Lung (tissue), 12 donors: ENCODE data around the gene ABHD17C. TPM values are rescaled to one million over a fixed set of nuclear protein-coding genes. Genes with fewer than 3 reads are reported as not detected.

Source experiments
- ATAC-seq: fragments of 200-7000 bp; cut with Tn5 transposase; one replicate; pipeline ENCODE4 v1.9.1; 2020; ENCODE audit warnings: moderate number of reproducible peaks; ENCODE audit not compliant: insufficient read depth, low FRiP score
- DNase-seq, 3 donors: peaks; one replicate each; pipeline ENCODE4 v3.0.0-alpha.2; 2013 to 2017
- H3K27ac ChIP-seq, 2 donors: one replicate each; pipeline ENCODE4 v1.5.1; 2013; ENCODE audit warnings: mild to moderate bottlenecking in 2 of 2, moderate library complexity in 2 of 2, control low read depth in 1 of 2, inconsistent platforms in 1 of 2, low read depth in 1 of 2, low read length in 1 of 2
- H3K27me3 ChIP-seq, 3 donors: one replicate each; pipeline ENCODE4 v1.5.1; 2013; ENCODE audit warnings: low read length in 2 of 3; ENCODE audit not compliant: control insufficient read depth in 3 of 3, insufficient read depth in 3 of 3
- H3K36me3 ChIP-seq, 4 donors: one replicate each; pipeline ENCODE4 v1.5.1; 2013; ENCODE audit warnings: low read length in 4 of 4, mild to moderate bottlenecking in 1 of 4, moderate library complexity in 1 of 4; ENCODE audit not compliant: control insufficient read depth in 4 of 4, insufficient read depth in 4 of 4
- H3K4me1 ChIP-seq, 5 donors: one replicate each; pipeline ENCODE4 v1.5.1; 2013; ENCODE audit warnings: low read length in 5 of 5, mild to moderate bottlenecking in 2 of 5, moderate library complexity in 1 of 5; ENCODE audit not compliant: control insufficient read depth in 5 of 5, insufficient read depth in 5 of 5
- H3K4me3 ChIP-seq: one replicate; pipeline ENCODE4 v1.5.1; 2013; ENCODE audit warnings: mild to moderate bottlenecking, control low read depth, moderate library complexity
- H3K9ac ChIP-seq, 2 donors: one replicate each; pipeline ENCODE4 v1.5.1; 2013; ENCODE audit warnings: low read length in 2 of 2, control low read depth in 1 of 2; ENCODE audit not compliant: insufficient read depth in 1 of 2
- H3K9me3 ChIP-seq, 4 donors: one replicate each; pipeline ENCODE4 v1.5.1; 2013; ENCODE audit warnings: low read length in 3 of 4, mild to moderate bottlenecking in 1 of 4, moderate library complexity in 1 of 4; ENCODE audit not compliant: control insufficient read depth in 4 of 4, insufficient read depth in 3 of 4
- WGBS, 2 donors: extraction: QIAGEN DNeasy Blood & Tissue Kit; methylation state at CpG; one replicate each; pipeline ENCODE4 v1.1.7; 2013; 5-methylcytosine and 5-hydroxymethylcytosine counted together
- polyA plus RNA-seq, 2 donors: library from polyadenylated mRNA; stranded (reverse); fragments of 200-250 nt; gene quantifications; one replicate each; pipeline ENCODE4 v1.2.1, GENCODE V29; 2013
- total RNA-seq, 2 donors: library from RNA; depleted of rRNA in 1 of 2; stranded (reverse); fragments of >200 nt in 1 of 2; gene quantifications; one replicate each; pipeline ENCODE4 v1.2.1, GENCODE V29; 2014 to 2021
- TF ChIP-seq, protein P1 (sequence below): IDR thresholded peaks from 2 replicates; pipeline ENCODE4 v1.5.1; 2012; ENCODE audit warnings: mild to moderate bottlenecking; ENCODE audit errors: control extremely low read depth, extremely low read depth
- donor health status: control.
- donor health status: control.
- donor health status: Bipolar disorder and iron deficiency.
- donor health status: healthy.
- donor health status: DM: yes; HTN: yes; CAD: no.

The ABHD17C gene
- total and polyA plus RNA-seq, 4 donors: 15.2 to 23.7 (median 22.0) TPM

DNA sequence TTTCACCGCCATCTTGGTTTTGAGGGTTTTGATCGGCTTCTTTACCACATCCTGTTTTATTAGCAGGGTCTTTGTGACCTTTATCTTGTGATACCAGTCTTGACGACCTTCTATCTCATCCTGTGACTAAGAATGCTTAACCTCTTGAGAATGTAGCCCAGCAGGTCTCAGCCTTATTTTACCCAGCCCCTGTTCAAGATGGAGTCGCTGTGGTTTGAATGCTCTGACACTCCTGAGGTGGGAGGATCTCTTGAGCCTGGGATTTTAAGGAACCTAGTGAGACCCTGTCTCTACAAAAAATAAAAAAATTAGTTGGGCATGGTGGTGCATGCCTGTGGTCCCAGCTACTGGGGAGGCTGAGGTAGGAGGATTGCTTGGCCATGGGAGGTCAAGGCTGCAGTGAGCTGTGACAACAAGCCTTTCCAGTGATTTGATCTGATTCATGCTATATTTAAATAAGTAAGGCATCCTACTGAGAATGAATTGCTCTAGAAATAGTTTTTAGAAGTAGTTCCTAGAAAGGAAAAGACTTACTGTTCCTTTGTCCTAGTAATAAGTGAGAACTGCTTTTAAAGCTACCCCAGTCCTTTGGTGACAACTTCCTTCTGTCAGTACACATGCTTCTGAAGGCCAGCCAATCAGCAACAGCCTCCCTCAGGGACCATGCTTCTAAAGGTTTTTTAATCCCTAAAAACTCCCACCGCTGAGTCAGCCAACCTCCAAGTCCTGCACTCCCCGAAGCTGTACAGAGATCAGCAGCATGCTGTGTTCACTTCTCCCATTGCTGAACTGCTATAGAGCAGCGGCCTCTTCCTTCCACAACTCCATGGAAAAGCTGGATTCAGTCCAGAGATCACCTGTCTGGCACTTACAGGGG is 75.0 kb downstream of the ABHD17C start:
- no peak for DNase-seq
- Histone ChIP-seq H3K9me3 (no peaks in the 10 kb centered on the region), H3K36me3 (no peaks in the 10 kb centered on the region), H3K27ac (no peak overlapping the region), H3K27me3 (no peaks in the 10 kb centered on the region), H3K4me3 (no peak overlapping the region), H3K9ac (no peak overlapping the region), H3K4me1 (no peaks in the 10 kb centered on the region)
- ATAC-seq: no peak
- WGBS, 2 donors: 85 to 86% methylated on average over 7 of the region's 7 CpGs
- TF ChIP-seq, protein P1, sequence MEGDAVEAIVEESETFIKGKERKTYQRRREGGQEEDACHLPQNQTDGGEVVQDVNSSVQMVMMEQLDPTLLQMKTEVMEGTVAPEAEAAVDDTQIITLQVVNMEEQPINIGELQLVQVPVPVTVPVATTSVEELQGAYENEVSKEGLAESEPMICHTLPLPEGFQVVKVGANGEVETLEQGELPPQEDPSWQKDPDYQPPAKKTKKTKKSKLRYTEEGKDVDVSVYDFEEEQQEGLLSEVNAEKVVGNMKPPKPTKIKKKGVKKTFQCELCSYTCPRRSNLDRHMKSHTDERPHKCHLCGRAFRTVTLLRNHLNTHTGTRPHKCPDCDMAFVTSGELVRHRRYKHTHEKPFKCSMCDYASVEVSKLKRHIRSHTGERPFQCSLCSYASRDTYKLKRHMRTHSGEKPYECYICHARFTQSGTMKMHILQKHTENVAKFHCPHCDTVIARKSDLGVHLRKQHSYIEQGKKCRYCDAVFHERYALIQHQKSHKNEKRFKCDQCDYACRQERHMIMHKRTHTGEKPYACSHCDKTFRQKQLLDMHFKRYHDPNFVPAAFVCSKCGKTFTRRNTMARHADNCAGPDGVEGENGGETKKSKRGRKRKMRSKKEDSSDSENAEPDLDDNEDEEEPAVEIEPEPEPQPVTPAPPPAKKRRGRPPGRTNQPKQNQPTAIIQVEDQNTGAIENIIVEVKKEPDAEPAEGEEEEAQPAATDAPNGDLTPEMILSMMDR: no peak

DNA sequence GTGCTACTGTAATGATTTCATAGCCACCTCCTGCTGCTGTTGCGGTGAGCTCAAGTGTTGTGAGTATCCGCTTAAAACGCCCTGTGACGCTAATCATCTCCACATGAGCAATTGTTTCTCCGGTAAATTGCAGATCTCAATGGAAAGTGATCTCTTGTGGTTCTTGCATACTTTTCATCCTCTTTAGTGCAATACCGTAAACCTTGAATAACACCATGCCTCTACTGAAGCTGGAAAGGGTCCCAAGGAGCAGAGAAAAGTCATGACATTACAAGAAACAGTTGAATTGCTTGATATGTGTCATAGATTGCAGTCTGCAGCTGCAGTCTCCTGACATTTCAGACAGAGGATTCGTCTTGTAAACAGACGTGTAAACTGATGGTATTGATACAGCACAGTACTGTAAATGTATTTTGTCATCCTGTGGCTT is 78.0 kb downstream of the ABHD17C start:
- TF ChIP-seq, protein P1: no peak
- DNase-seq (no peak), ATAC-seq (no peak)
- H3K27me3 ChIP-seq: no peaks in the 10 kb centered on the region
- H3K9me3 ChIP-seq: peaks cover 0 to 3% (median 0%) of the 10 kb centered on the region in 4 donors
- whole genome bisulfite sequencing, 2 donors: 71 to 82% methylated on average over 8 of the region's 8 CpGs
- no peak overlapping the region for H3K4me3 ChIP-seq
- H3K27ac ChIP-seq: no peak overlapping the region
- no peaks in the 10 kb centered on the region for H3K36me3 ChIP-seq
- H3K4me1 ChIP-seq: peaks cover 0 to 12% (median 8%) of the 10 kb centered on the region in 5 donors
- H3K9ac ChIP-seq: no peak overlapping the region

DNA sequence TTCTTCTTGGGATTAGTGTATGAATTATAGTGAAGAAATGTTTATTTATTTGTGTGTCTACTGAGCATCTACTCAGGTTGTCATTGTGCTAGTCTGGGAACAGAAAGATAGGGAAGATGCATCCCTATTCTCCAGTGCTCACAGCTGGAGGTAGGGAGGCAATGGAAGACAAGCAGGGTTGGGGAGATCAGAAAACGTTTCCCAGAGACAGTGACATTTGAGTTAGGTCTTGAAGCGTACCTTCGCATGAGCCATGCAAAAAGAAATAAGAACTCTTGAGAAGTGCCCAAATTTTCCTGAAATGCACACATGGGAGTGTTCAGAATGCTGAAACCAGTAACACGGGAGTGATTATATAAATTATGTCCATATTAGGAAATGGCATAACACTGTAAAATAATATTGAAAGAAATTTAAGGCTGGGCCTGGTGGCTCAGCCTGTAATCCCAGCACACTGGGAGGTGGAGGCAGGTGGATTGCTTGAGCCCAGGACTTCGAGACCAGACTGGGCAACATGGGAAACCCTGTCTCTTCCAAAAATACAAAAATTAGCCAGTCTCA is 78.8 kb downstream of the ABHD17C start:
- no peak for ATAC-seq
- peaks cover 0 to 3% (median 0%) of the 10 kb centered on the region in 4 donors for H3K9me3 ChIP-seq
- DNase-seq: no peak
- no peak overlapping the region for H3K4me3 ChIP-seq
- H3K27ac ChIP-seq: no peak overlapping the region
- H3K4me1 ChIP-seq: peaks cover 0 to 13% (median 9%) of the 10 kb centered on the region in 5 donors
- 82 to 90% methylated on average over 5 of the region's 5 CpGs for WGBS, 2 donors
- peaks cover 0 to 4% (median 0%) of the 10 kb centered on the region in 3 donors for H3K27me3 ChIP-seq
- TF ChIP-seq, protein P1: no peak
- H3K9ac ChIP-seq: no peak overlapping the region
- H3K36me3 ChIP-seq: no peaks in the 10 kb centered on the region
